Measurements from ENCODE around the gene NRDC.

- TF ChIP-seq CTCF (IDR thresholded peaks at IDR 0.05) (no peak), POLR2A (IDR thresholded peaks at IDR 0.05) (no peak)
Measured at GRCh38 chr1:51756290-51756689, 122.2 kb downstream of the NRDC start.
